ENCODE data around the gene CD248. TPM values are rescaled to one million over a fixed set of nuclear protein-coding genes. Genes with fewer than 3 reads are reported as not detected.
"Not testable (repeated sequence)": the region's sequence is repeated elsewhere in the genome, so short reads cannot be mapped to it uniquely, and the experiment has no call there.

CD248 gene, protein sequence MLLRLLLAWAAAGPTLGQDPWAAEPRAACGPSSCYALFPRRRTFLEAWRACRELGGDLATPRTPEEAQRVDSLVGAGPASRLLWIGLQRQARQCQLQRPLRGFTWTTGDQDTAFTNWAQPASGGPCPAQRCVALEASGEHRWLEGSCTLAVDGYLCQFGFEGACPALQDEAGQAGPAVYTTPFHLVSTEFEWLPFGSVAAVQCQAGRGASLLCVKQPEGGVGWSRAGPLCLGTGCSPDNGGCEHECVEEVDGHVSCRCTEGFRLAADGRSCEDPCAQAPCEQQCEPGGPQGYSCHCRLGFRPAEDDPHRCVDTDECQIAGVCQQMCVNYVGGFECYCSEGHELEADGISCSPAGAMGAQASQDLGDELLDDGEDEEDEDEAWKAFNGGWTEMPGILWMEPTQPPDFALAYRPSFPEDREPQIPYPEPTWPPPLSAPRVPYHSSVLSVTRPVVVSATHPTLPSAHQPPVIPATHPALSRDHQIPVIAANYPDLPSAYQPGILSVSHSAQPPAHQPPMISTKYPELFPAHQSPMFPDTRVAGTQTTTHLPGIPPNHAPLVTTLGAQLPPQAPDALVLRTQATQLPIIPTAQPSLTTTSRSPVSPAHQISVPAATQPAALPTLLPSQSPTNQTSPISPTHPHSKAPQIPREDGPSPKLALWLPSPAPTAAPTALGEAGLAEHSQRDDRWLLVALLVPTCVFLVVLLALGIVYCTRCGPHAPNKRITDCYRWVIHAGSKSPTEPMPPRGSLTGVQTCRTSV
- 100 to 1,000 TPM in 2 of 5 donors, 10 to 100 TPM in 3; 67.2 to 162 (median 89.2) TPM for polyA plus RNA-seq (ENCODE audit: insufficient read depth in 1 of 5, insufficient read length in 5 of 5, low replicate concordance in 1 of 5)
- long read RNA-seq, donor 1, transcript CD248-201 (1 exons, 2,558 nt), result major isoform, 191 of 191 reads
- long read RNA-seq, donor 1, partial matches to known transcripts, result 0 of 191 reads
- long read RNA-seq, donor 1, other reads (novel, unspliced or antisense), result 0 of 191 reads
- long read RNA-seq, donor 2, transcript CD248-201 (1 exons, 2,558 nt), result major isoform, 84 of 84 reads
- long read RNA-seq, donor 2, partial matches to known transcripts, result 0 of 84 reads
- long read RNA-seq, donor 2, other reads (novel, unspliced or antisense), result 0 of 84 reads
- long read RNA-seq, donor 3, transcript CD248-201 (1 exons, 2,558 nt), result major isoform, 185 of 185 reads
- long read RNA-seq, donor 3, partial matches to known transcripts, result 0 of 185 reads
- long read RNA-seq, donor 3, other reads (novel, unspliced or antisense), result 0 of 185 reads
- long read RNA-seq, donor 4, transcript CD248-201 (1 exons, 2,558 nt), result major isoform, 131 of 131 reads
- long read RNA-seq, donor 4, partial matches to known transcripts, result 0 of 131 reads
- long read RNA-seq, donor 4, other reads (novel, unspliced or antisense), result 0 of 131 reads
- long read RNA-seq, donor 5, transcript CD248-201 (1 exons, 2,558 nt), result major isoform, 208 of 208 reads
- long read RNA-seq, donor 5, partial matches to known transcripts, result 0 of 208 reads
- long read RNA-seq, donor 5, other reads (novel, unspliced or antisense), result 0 of 208 reads
- long read RNA-seq, donor 6, transcript CD248-201 (1 exons, 2,558 nt), result major isoform, 213 of 213 reads
- long read RNA-seq, donor 6, partial matches to known transcripts, result 0 of 213 reads
- long read RNA-seq, donor 6, other reads (novel, unspliced or antisense), result 0 of 213 reads
- long read RNA-seq, donor 7, transcript CD248-201 (1 exons, 2,558 nt), result major isoform, 180 of 180 reads
- long read RNA-seq, donor 7, partial matches to known transcripts, result 0 of 180 reads
- long read RNA-seq, donor 7, other reads (novel, unspliced or antisense), result 0 of 180 reads
- long read RNA-seq, donor 8, transcript CD248-201 (1 exons, 2,558 nt), result major isoform, 77 of 77 reads
- long read RNA-seq, donor 8, partial matches to known transcripts, result 0 of 77 reads
- long read RNA-seq, donor 8, other reads (novel, unspliced or antisense), result 0 of 77 reads

GRCh38 chr11:66316849-66317251, at the start of gene CD248:
Gene CD248 (minus strand): TSS chr11:66317044. CDS start chr11:66317027, 17 bp downstream.
- DNase-seq, result peak; percentile 89 to 91

DNA sequence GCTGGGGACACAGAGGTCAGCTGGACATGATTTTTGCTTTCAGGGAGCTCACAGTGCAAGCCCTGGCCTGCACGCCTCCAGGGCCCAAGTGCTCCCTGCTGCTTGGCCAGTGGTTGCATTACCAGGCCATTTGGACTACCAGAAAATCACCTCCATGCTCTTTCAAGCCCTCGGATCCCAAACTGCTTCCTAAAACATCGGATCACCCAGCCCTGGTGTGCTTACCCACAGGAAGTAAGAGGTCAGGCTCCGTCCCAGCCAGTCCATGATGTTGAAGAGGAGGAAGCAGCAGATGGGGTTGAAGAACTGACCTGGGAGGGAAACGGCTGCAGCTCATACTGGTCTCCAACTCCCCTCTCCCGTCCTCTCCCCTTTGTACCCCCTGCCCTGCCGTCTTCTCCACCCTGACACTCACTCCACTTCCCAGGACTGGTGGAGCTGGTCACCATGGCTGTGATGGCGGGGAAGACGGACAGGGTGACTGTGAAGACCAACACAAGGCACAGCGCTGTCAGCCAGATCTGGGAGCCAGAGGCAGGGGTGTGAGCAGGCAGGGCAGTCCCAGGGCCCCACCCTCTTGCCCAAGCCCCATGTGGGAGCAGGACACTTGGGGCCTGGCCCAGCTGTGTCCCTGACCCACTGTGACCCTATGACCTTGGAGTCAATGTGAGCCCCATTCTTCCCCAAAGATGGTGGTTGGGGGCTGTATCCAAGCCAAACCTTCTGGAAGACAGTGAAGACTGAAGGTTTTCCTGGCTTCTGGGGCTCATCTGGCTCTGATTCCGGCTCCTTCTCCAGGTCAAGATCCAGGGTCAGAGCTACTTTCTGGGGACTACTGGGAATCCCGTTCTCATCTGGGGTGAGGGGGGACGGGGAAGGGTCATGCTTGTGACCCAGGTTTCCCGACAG, 49.1 kb upstream of the CD248 start:
- DNase-seq, result no peak

GRCh38 chr11:66365166-66365565, 48.3 kb upstream of the CD248 start:
- no peak for DNase-seq

DNA sequence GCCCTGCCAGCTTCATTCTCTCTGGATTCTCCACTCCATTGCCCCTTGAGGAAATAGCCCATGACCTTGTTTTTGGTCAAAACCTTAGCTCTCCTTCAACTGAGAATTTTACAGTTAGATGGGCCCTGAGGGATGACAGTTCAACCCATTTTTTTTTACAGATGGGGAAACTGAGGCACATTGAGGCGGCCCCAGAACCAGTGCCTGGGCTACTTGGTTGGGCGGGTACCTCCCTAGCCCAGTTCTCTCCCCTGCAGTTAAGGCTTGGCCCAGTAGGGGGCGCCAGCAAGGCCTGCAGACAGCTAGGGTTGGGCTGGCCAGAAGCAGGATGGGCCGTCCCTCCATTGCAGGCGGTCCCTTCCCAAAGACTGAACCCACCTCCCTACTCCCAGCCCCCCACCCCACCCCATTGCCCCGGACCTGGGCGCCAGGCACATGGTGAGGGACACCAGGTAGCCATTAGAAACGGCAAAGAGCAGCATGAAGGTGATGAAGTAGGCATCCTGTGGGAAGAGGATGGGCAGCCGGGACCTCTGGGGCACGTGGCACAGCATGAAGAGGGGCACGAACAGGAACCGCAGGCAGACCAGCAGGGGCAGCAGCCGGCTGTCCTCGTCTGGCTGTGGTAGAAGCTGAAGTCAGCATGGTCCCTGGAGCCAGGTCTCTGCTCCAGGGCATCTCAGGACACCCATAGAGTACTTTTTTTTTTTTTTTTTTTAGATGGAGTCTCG, 47.1 kb upstream of the CD248 start:
- no peak for DNase-seq

- DNase-seq, result peak in 1 of 2 donors; percentile 19
These were observed 46.4 kb upstream of the CD248 start for GRCh38 chr11:66363187-66363601.

- DNase-seq, result no peak
These were observed 45.8 kb upstream of the CD248 start for GRCh38 chr11:66362481-66363147.

DNA sequence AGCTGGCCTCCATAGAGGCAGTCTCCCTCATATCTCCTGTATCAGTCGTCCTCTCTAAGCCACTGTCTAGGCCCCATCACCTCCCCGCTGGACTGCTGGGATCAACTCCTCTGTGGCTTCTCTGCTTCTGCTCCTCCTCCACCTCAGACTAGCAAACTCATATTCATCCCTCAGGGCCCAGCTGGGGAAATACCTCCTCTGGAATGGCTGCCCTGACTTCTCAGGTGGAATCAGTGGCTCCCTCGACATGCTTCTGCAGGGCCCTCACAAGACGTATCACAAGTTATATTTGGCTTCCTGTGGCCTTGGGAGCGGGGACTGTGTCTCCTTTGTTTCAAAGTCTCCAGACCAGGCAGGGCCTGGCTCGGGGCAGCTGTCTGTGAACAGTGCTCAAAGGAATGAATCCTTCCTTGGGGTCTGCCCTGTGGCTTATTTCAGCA, 44.7 kb upstream of the CD248 start:
- DNase-seq, result no peak

DNA sequence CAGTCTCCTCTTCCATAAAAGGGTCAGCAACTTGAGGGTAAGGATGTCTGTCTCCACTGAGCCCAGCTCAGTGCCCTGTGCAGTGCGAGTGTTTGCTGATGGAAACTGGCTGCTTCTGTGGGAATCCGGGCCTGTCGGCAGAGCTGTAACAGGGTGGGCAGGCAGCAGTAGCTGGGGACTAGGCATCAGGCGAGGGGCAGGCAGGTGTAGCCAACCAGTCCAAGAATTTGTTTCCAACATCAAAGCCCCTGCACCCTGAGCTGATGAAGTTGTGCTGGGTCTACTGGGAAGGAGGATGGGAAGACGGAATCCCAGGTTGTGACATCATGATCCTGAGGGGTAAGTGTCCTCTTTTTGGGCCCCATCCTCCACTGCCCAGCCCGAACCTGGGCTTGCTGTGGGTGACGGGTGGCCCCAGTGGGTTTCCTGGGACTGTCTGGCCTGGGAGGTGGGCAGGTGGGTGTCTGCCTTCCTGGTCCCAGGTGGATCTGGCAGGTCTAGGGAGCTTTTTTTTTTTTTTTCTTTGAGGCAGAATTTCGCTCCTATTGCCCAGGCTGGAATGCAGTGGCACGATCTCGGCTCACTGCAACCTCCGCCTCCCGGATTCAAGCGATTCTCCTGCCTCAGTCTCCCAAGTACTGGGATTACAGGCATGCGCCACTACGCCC, 43.7 kb upstream of the CD248 start:
- no peak for DNase-seq

DNA sequence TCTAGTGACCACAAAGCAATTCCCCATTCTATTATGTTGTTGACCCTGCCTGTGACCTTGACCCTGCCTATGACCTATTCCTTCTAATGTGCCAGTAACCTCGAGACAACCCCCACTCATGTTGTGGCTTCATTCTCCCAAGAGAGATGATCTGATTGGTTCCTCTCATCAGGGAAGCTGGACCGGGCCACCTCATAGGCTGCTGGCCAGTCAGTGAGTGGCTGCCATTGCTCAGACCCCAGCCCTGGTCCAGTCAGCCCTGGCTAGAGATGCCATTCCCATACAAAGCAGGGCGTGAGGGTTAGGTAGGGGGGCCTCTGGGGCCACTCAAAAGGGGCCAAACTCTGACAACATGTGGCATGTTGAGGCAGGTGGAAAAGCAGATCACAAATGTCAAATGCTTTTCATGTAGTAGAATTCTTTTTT, 42.8 kb upstream of the CD248 start:
- no peak for DNase-seq

DNA sequence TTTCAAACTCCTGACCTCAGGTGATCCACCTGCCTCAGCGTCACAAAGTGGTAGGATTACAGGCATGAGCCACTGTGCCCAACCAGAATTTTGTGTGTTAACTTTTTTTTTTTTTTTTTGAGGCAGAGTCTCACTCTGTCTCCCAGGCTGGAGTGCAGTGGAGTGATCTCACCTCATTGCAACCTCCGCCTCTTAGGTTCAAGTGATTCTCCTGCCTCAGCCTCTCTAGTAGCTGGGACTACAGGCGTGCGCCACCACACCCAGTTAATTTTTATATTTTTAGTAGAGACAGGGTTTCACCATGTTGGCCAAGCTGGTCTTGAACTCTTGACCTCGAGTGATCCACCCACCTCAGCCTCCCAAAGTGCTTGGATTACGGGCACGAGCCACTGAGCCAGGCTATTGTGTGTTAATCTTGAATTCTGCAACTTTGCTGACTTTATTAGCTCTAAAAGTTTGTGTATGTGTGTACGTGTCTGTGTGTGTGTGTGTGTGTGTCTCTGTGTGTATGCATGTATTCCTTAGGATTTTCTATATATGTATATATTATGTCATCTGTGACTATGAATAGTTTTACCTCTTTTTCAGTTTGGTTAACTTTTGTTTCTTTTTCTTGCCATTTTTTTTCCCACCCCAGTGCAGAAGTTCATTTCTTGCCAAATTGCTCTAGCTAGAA, 33.9 kb upstream of the CD248 start:
- not testable (repeated sequence) for DNase-seq

GRCh38 chr11:66349084-66349386, 32.2 kb upstream of the CD248 start:
- DNase-seq, result no peak

DNA sequence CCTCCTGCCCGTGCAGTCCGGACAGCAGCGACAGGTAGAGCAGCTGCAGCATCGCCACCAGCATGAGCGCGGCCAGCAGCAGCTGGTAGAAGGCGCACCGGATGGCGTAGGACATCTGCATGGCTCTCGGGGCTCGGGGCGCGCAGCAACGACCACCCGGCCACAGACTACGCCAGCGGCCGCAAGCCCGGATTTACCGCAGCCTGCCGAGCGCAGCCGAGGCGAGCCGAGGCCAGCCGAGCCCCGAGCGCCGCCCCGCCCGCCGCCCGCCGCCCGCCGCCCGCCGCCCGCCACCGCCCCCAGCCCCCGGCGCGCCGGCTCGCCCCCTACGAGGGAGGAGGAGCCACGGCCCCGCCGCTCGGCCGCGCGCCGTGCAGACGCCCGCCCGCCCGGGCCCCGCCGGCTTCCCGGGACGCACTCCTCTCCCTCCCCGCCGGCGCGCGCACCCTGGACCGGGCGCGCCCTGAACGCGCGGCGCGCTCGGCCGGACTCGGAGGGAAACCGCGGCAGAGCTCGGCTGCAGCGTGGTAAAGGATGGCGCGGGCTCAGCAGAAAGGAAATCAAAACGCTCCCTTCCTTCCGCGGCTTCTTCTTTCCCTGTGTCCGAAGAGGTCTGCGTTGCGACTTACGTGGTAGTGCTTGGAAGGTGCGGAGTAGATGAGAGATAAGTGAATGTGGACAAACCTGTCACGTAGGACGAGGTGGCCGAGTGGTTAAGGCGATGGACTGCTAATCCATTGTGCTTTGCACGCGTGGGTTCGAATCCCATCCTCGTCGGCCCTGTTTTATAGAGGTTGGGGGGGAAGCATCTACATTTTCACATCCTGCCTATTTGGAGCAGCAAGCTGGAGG, 30.8 kb upstream of the CD248 start, which contains the start of gene B4GAT1:
Gene B4GAT1, minus strand, starts transcription at position 205 of the 852 bp plus-strand sequence. Its CDS starts 84 bp downstream, at position 121.
- DNase-seq, result peak; percentile 91 to 93

DNA sequence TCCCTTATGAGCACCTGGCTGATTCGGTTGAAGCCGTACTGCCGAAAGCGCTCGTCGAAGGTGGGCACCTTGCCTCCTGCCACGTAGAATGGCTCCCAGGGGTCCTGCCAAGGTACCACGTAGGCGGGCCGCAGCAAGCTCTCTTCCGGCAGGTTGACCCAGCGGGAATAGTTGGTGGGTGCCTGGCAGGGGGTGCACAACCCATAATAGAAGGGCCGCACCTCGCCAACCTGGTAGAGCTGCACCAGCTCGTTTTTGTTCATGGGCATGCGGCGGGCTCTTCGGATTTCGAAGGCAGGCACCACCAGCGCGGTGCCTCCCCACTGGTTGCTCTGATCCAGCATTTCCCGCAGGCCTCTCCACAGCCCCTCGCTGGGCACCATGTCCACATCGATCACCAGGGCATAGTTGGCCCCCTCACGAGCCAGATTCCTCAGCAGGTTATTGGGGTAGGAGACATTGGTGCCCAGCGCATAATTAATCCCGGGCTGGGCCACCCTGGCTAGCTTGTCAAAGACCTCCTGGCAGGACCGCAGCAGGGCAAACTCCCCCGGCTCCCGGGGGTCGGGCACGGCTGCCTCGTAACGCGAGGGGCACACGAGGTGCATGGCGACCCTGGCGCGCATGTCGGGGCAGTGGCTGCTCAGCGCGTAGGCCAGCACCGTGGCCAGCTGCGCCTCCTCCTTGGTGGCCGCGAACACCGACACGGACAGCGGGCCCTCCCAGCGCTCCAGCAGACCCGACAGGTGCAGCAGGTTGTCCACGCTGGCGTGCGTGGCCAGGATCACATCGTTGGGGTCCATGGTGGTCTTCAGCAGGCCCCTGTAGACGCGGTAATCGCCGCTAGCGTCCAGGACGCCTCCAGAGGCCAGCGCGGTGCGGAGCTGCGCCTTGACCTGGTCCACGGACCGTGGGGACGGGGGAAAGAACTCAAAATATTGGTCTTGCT, 29.9 kb upstream of the CD248 start:
- DNase-seq, result no peak

GRCh38 chr11:66345316-66345649, 28.4 kb upstream of the CD248 start:
- DNase-seq, result no peak

All from right lung (tissue), 10 donors.